Ascending aorta (tissue), 2 donors: Measurements from ENCODE around the gene RAB3GAP1. TPM values are rescaled to one million over a fixed set of nuclear protein-coding genes. Genes with fewer than 3 reads are reported as not detected.
"Not testable (repeated sequence)": the region's sequence is repeated elsewhere in the genome, so short reads cannot be mapped to it uniquely, and the experiment has no call there.

Source experiments
- DNase-seq, 2 donors: peaks; one replicate each; pipeline ENCODE4 v3.0.0-alpha.2; 2019; ENCODE audit warnings: low spot score in 2 of 2
- H3K27ac ChIP-seq, 2 donors: fragments of 200-600 bp; sonication (generic); one replicate each; pipeline ENCODE4 v1.5.1; 2016 to 2017; ENCODE audit warnings: mild to moderate bottlenecking in 1 of 2
- H3K27me3 ChIP-seq: fragments of 200-600 bp; sonication (generic); one replicate; pipeline ENCODE4 v1.5.1; 2017
- H3K36me3 ChIP-seq, 2 donors: fragments of 200-600 bp; sonication (generic); one replicate each; pipeline ENCODE4 v1.5.1; 2016
- H3K4me1 ChIP-seq, 2 donors: fragments of 200-600 bp; sonication (generic); one replicate each; pipeline ENCODE4 v1.5.1; 2016 to 2017; ENCODE audit warnings: mild to moderate bottlenecking in 1 of 2
- H3K4me3 ChIP-seq, 2 donors: fragments of 200-600 bp; sonication (generic); one replicate each; pipeline ENCODE4 v1.5.1; 2016 to 2017; ENCODE audit warnings: mild to moderate bottlenecking in 1 of 2
- H3K9me3 ChIP-seq, 2 donors: fragments of 200-600 bp; sonication (generic); one replicate each; pipeline ENCODE4 v1.5.1; 2016
- CTCF ChIP-seq, 3 experiments: fragments of 200-600 bp in 2 of 3; fragments of 450-650 bp in 1 of 3; sonication (generic) in 2 of 3; IDR thresholded peaks; one replicate each; pipeline ENCODE4 v1.5.1; 2016 to 2019; ENCODE audit warnings: antibody characterized with exemption in 3 of 3, mild to moderate bottlenecking in 1 of 3, moderate library complexity in 1 of 3
- intact Hi-C: fragments of 100-400 bp; cut with DNase I; formaldehyde crosslinking; loops from one replicate; pipeline ENCODE4 v1.15.1; 2023
- total RNA-seq: library from RNA; depleted of rRNA; stranded (reverse); fragments of >200 nt; gene quantifications from one replicate; pipeline ENCODE4 v1.1.0, GENCODE V29; 2016

Gene RAB3GAP1
- total RNA-seq, 1 donor from 2014 or later = 14.8 TPM

- Histone ChIP-seq H3K4me3 (no peak overlapping the region), H3K36me3 (peaks cover 0 to 27% of the 10 kb centered on the region in 2 donors), H3K9me3 (no peaks in the 10 kb centered on the region), H3K4me1 (no peaks in the 10 kb centered on the region), H3K27ac (no peak overlapping the region), H3K27me3 (no peaks in the 10 kb centered on the region)
- no peak for DNase-seq
- intact Hi-C loops = no loop called here
- no peak for TF ChIP-seq CTCF (IDR thresholded peaks at IDR 0.05)
Observed at GRCh38 chr2:135096665-135097446, 44.8 kb downstream of the RAB3GAP1 start.

DNA sequence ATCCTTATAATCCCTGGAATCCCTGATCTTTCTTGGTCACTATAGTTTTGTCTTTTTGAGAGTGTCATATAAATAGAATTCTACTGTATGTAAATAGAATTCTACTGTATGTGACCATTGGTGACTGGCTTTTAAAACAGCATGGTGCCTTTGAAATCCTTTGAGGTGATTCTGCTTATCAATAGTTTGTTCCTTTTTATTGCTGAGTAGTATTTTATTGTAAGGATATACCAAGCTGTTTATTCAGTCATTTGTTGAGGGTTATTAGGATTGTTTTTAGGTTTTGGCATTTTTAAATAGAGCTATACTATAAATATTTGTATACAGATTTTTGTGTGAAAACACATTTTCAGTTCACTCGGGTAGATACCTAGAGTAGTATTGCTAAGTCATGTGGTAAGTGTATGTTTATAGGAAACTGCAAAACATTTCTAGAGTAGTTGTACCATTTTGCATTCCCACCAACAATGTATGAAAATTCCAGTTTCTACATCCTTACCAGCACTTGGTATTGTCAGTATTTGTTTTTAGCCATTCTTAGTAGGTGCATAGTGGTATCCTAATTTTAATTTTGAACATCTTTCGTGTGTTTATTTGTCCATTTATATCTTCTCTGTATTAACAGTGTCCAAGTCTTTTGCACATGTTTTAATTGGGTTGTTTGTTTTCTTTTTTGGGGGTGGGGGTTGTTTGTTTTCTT is 45.6 kb downstream of the RAB3GAP1 start:
- intact Hi-C loops = no loop called here
- TF ChIP-seq CTCF (IDR thresholded peaks at IDR 0.05) = no peak
- DNase-seq = no peak

DNA sequence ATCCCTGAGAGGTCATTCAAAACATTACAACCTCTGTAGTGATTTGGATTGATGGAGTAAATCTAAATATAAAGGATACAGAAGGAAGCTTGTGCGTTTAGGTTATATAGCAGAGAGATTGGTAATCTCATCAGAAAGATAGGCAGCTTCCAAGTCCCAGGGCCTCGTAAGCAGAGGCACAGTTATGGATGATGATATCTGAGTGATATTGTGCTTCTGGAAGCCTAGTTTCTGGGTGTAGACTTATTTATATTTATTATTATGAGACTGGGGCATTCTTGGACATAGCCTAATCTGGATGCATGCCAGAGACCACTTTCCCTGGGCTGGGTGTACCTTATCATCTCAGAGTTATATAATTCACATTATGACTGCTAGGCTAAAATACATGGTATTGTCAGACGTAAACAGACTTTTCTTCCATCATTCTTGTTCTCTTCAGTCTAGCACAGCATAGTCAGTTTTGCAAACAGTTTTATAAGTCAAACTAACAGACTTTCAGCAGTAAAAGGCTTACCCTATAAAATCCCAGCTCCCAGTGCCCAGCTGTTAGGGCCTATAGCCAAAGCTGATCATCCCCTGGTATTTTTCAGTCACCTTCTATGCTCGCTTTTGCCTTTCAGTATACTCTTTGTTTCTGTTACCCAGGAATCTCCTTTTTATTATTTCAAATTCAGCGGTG is 47.9 kb downstream of the RAB3GAP1 start:
- Histone ChIP-seq H3K36me3 (peaks cover 6 to 18% of the 10 kb centered on the region in 2 donors), H3K27me3 (no peaks in the 10 kb centered on the region), H3K9me3 (no peaks in the 10 kb centered on the region), H3K4me3 (no peak overlapping the region), H3K4me1 (no peaks in the 10 kb centered on the region), H3K27ac (no peak overlapping the region)
- intact Hi-C loops = no loop called here
- TF ChIP-seq CTCF (IDR thresholded peaks at IDR 0.05) = no peak
- no peak for DNase-seq

More for the DNA sequence above, 45.6 kb downstream of the RAB3GAP1 start:
- H3K27ac ChIP-seq = no peak overlapping the region
- no peaks in the 10 kb centered on the region for H3K4me1 ChIP-seq
- H3K4me3 ChIP-seq = no peak overlapping the region
- H3K9me3 ChIP-seq = no peaks in the 10 kb centered on the region
- H3K27me3 ChIP-seq = no peaks in the 10 kb centered on the region
- peaks cover 0 to 27% of the 10 kb centered on the region in 2 donors for H3K36me3 ChIP-seq

DNA sequence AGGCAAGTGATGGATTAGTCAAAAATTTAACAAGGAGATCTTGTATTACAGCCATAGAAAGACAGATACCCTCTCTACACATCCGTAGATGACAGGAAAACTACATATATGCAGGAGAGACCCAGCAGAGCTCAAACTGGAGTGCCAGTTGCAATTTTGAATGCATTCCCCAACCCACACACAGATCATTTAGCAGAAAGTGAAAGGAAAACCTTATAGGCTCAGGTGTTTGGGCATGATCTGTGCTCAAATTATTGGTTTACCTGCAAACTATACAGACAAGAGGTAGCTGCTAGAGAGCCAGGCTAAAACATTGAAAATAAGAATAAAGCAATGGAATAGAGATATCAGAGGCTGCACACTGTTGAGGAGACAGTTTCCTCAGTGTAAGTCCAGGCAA is 51.8 kb downstream of the RAB3GAP1 start:
- peaks cover 10% of the 10 kb centered on the region in 2 donors for H3K36me3 ChIP-seq
- H3K9me3 ChIP-seq = peaks cover 0 to 6% of the 10 kb centered on the region in 2 donors
- TF ChIP-seq CTCF (IDR thresholded peaks at IDR 0.05) = no peak
- no peak overlapping the region for H3K4me3 ChIP-seq
- H3K4me1 ChIP-seq = no peaks in the 10 kb centered on the region
- H3K27ac ChIP-seq = no peak overlapping the region
- H3K27me3 ChIP-seq = no peaks in the 10 kb centered on the region
- no peak for DNase-seq
- intact Hi-C loops = no loop called here

DNA sequence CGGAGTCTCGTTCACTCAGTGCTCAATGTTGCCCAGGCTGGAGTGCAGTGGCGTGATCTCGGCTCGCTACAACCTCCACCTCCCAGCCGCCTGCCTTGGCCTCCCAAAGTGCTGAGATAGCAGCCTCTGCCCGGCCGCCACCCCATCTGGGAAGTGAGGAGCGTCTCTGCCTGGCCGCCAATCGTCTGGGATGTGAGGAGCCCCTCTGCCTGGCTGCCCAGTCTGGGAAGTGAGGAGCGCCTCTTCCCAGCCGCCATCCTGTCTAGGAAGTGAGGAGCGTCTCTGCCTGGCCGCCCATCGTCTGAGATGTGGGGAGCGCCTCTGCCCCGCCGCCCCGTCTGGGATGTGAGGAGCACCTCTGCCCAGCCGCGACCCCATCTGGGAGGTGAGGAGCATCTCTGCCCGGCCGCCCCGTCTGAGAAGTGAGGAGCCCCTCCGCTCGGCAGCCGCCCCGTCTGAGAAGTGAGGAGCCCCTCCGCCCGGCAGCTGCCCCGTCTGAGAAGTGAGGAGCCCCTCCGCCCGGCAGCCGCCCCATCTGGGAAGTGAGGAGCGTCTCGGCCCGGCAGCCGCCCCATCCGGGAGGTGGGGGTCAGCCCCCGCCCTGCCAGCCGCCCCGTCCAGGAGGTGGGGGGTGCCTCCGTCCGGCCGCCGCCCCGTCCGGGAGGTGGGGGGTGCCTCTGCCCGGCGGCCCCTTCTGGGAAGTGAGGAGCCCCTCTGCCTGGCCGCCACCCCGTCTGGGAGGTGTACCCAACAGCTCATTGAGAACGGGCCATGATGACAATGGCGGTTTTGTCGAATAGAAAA is 53.6 kb downstream of the RAB3GAP1 start:
- H3K9me3 ChIP-seq, DNase-seq, H3K36me3 ChIP-seq, H3K4me1 ChIP-seq, H3K27ac ChIP-seq, H3K4me3 ChIP-seq, H3K27me3 ChIP-seq, intact Hi-C loops: not testable (repeated sequence)
